HepG2 (cell line): ENCODE data around the gene SAPCD2. TPM values are rescaled to one million over a fixed set of nuclear protein-coding genes. Genes with fewer than 3 reads are reported as not detected.

ENCODE experiments used
- FOXA3 ChIP-seq: IDR thresholded peaks from 2 replicates; pipeline ENCODE4 v1.6.1; 2016; ENCODE audit warnings: missing genetic modification reagents, missing compliant biosample characterization
- FOXJ3 ChIP-seq: sonication (generic); formaldehyde crosslinking; IDR thresholded peaks from 2 replicates; pipeline ENCODE4 v1.4.0; 2020; ENCODE audit warnings: missing genetic modification reagents, mild to moderate bottlenecking, borderline replicate concordance
- GATA4 ChIP-seq: sonication (generic); IDR thresholded peaks from 2 replicates; pipeline ENCODE4 v1.6.1; 2016; ENCODE audit warnings: antibody characterized with exemption, low read depth, borderline replicate concordance
- KLF16 ChIP-seq, 2 experiments: sonication (generic) in 1 of 2; formaldehyde crosslinking in 1 of 2; IDR thresholded peaks; 2 replicates each; pipeline versions ENCODE4 v1.6.1 to v1.8.0; 2016 to 2023; ENCODE audit warnings: missing genetic modification reagents in 2 of 2, missing compliant biosample characterization in 1 of 2
- MYC ChIP-seq: sonication (generic); formaldehyde crosslinking; IDR thresholded peaks from 2 replicates; pipeline ENCODE4 v1.9.0; 2021; ENCODE audit warnings: missing genetic modification reagents, borderline replicate concordance
- NRL ChIP-seq: sonication (generic); formaldehyde crosslinking; IDR thresholded peaks from 2 replicates; pipeline ENCODE4 v1.5.0; 2020; ENCODE audit warnings: missing genetic modification reagents, mild to moderate bottlenecking, moderate library complexity, borderline replicate concordance
- REPIN1 ChIP-seq: sonication (generic); formaldehyde crosslinking; IDR thresholded peaks from 2 replicates; pipeline ENCODE4 v1.8.0; 2022; ENCODE audit warnings: missing genetic modification reagents, low read depth, mild to moderate bottlenecking, borderline replicate concordance
- TBX2 ChIP-seq: sonication (generic); formaldehyde crosslinking; IDR thresholded peaks from 2 replicates; pipeline ENCODE4 v1.5.0; 2020; ENCODE audit warnings: missing genetic modification reagents, mild to moderate bottlenecking, borderline replicate concordance
- ZBTB4 ChIP-seq: sonication (generic); formaldehyde crosslinking; IDR thresholded peaks from 2 replicates; pipeline ENCODE4 v1.4.0; 2020; ENCODE audit warnings: missing genetic modification reagents, mild to moderate bottlenecking, borderline replicate concordance
- ZFP1 ChIP-seq: IDR thresholded peaks from 2 replicates; pipeline ENCODE4 v1.6.1; 2016
- ZFP91 ChIP-seq: sonication (generic); formaldehyde crosslinking; IDR thresholded peaks from 2 replicates; pipeline ENCODE4 v1.9.0; 2022; ENCODE audit warnings: missing genetic modification reagents, mild to moderate bottlenecking, borderline replicate concordance
- ZMAT3 ChIP-seq: sonication (generic); formaldehyde crosslinking; conservative IDR thresholded peaks from 2 replicates; pipeline ENCODE4 v1.7.0; 2021; ENCODE audit warnings: missing genetic modification reagents
- ZNF24 ChIP-seq: fragments of 450-650 bp; IDR thresholded peaks from 2 replicates; pipeline ENCODE4 v1.6.1; 2017; ENCODE audit warnings: antibody characterized with exemption, mild to moderate bottlenecking
- ZNF281 ChIP-seq: sonication (generic); formaldehyde crosslinking; IDR thresholded peaks from 2 replicates; pipeline ENCODE4 v1.4.0; 2020; ENCODE audit warnings: missing genetic modification reagents, borderline replicate concordance
- ZNF430 ChIP-seq: sonication (generic); formaldehyde crosslinking; IDR thresholded peaks from 2 replicates; pipeline ENCODE4 v1.9.0; 2021; ENCODE audit warnings: mild to moderate bottlenecking, missing genetic modification reagents
- ZNF546 ChIP-seq: sonication (generic); formaldehyde crosslinking; conservative IDR thresholded peaks from 2 replicates; pipeline ENCODE4 v1.8.1; 2023; ENCODE audit warnings: mild to moderate bottlenecking, missing genetic modification reagents
- ZNF572 ChIP-seq: sonication (generic); formaldehyde crosslinking; IDR thresholded peaks from 2 replicates; pipeline ENCODE4 v1.5.1; 2020; ENCODE audit warnings: mild to moderate bottlenecking, missing genetic modification reagents
- polyA plus RNA-seq, 8 experiments: library from polyadenylated mRNA; depleted of rRNA in 3 of 8; stranded (reverse) in 7 of 8; unstranded in 1 of 8; fragments of >200 nt; fragmentation: Illumina TruSeq in 4 of 8; extraction: Trizol in 4 of 8; gene quantifications; 2 replicates each; pipeline versions ENCODE4 v1.2.1 to v1.2.3, GENCODE V29; 2011 to 2016; ENCODE audit warnings: low read depth in 4 of 8, missing spikeins in 1 of 8, mixed read lengths in 1 of 8; ENCODE audit not compliant: insufficient read depth in 1 of 8
- total RNA-seq, 5 experiments: library from RNA; depleted of rRNA; stranded (reverse); fragments of >200 nt; fragmentation: Illumina TruSeq; extraction: Trizol; gene quantifications; 2 replicates each; pipeline ENCODE4 v1.2.3, GENCODE V29; 2016; ENCODE audit warnings: low read depth in 1 of 5
- TF ChIP-seq, protein P1 (sequence below): IDR thresholded peaks from 2 replicates; pipeline ENCODE4 v1.6.1; 2016; ENCODE audit warnings: missing compliant biosample characterization, missing genetic modification reagents, borderline replicate concordance

Gene SAPCD2
- total and polyA plus RNA-seq, 2 of the 13 experiments (the other 11 are each of a cell fraction or from before 2014, with no cell fraction given): 21.9 to 42.8 TPM

- 0 out of 2 replicates have a peak, but pooled peaks have one; percentile 21 for TF ChIP-seq ZNF281 (CRISPR knock-in tag)
- peak; percentile 40; the same call in 1 of the 2 replicates for TF ChIP-seq MYC
- no peak for TF ChIP-seq REPIN1 (CRISPR knock-in tag)
- 0 out of 2 replicates have a peak, but pooled peaks have one; percentile 26 for TF ChIP-seq ZNF430
- TF ChIP-seq, protein P1, sequence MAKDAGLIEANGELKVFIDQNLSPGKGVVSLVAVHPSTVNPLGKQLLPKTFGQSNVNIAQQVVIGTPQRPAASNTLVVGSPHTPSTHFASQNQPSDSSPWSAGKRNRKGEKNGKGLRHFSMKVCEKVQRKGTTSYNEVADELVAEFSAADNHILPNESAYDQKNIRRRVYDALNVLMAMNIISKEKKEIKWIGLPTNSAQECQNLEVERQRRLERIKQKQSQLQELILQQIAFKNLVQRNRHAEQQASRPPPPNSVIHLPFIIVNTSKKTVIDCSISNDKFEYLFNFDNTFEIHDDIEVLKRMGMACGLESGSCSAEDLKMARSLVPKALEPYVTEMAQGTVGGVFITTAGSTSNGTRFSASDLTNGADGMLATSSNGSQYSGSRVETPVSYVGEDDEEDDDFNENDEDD (CRISPR knock-in tag): peak; percentile 44; the same call in 1 of the 2 replicates
- peak; percentile 38 for TF ChIP-seq TBX2 (CRISPR knock-in tag)
- 0 out of 2 replicates have a peak, but pooled peaks have one; percentile 49 for TF ChIP-seq ZNF546 (CRISPR knock-in tag)
- TF ChIP-seq ZBTB4 (CRISPR knock-in tag): 0 out of 2 replicates have a peak, but pooled peaks have one; percentile 44
- TF ChIP-seq NRL (CRISPR knock-in tag): 0 out of 2 replicates have a peak, but pooled peaks have one; percentile 16
- TF ChIP-seq ZMAT3: 0 out of 2 replicates have a peak, but pooled peaks have one; percentile 47
- no peak for TF ChIP-seq FOXJ3 (CRISPR knock-in tag)
- peak; percentile 46; the same call in 1 of the 2 replicates for TF ChIP-seq ZFP91 (CRISPR knock-in tag)
- TF ChIP-seq KLF16 (CRISPR knock-in tag; IDR thresholded peaks at IDR 0.05): 0 out of 4 replicates have a peak, but pooled peaks of 1 of the 2 experiments have one; percentile 17
- TF ChIP-seq ZFP1 (CRISPR knock-in tag): no peak
- TF ChIP-seq ZNF572 (CRISPR knock-in tag): peak; percentile 31; the same call in 1 of the 2 replicates
- no peak for TF ChIP-seq GATA4
- TF ChIP-seq ZNF24: no peak
- TF ChIP-seq FOXA3 (CRISPR knock-in tag): no peak
These were observed 17.1 kb downstream of the SAPCD2 start (continued) for GRCh38 chr9:137052998-137053943.
